Left forelimb (tissue), 1 donor: ENCODE data around the gene KAT7.

Experiments used
- DNase-seq: peaks from one replicate; pipeline ENCODE4 v3.0.0-alpha.2; 2018; ENCODE audit warnings: low spot score

Gene KAT7

DNA sequence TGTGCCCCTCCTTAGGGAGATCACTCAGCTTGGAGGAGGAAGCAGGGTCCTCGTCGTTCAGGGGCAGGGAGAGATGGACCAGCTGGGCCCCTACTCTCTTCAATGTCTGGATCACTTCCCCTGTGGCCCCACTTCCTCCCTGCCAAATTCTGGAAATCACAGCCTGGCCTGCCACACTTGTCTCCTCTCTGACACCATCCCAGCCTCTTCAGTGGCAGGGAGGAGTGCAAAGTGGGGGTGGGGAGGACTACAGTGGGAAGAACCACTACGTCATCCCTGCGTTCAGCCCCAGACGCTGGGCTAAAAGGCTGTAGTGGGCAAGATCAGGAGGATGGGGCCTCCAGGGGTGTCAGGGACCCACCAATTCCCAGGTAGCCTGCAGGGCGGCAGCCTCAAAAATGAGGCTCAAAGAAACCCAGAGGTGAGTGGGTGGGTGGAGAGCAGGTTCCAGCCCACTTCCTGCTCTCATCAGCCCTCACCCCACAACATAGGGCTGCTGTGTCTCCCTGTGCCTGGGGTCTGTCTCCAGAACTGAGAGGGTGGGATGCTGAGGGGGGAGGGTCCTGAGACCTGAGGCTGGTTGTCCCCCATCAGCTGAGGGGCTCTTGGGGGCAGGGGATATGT is 84.4 kb downstream of the KAT7 start:
- no peak for DNase-seq

DNA sequence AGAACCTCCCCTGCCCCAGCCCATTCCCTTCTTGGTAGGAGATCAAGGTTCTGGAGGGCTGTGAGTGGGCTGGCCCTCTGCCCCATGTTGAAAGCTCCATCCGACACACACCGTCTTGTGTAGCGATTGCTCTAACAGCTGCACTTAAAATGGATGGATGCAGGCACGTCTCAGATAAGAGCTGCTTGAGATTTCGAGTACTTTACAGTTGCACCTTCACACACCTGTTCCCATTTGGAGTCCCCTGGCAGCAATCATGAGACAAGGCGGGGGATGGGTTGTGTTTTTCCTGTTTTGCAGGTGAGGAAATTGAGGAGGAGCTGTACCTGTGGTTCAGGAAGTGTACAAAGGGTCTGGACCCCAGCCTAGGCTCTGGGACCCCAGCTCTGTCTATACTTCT is 85.0 kb downstream of the KAT7 start:
- DNase-seq, result no peak

- DNase-seq, result no peak
These were observed 85.4 kb downstream of the KAT7 start for GRCh38 chr17:49873926-49874325.

DNA sequence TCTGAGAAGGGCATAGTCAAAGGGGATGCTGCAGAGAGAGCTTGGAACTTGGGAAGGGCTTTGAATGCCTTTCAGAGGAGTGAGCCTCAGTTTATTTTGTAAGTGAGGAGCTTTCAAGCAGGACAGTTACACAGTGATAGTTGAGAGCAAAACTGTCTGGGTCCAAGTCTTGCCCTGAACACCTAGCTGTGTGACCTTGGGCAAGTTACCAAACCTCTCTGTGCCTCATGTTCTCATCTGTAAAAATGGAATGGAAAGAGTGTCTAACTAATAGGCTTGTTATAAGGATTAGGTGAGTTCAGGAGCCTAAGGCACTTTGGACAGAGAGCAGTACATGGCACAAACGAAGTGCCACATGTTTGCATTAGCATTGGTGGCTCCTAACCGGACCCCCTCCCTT is 86.4 kb downstream of the KAT7 start:
- DNase-seq, result no peak

- DNase-seq, result no peak
These were observed 87.2 kb downstream of the KAT7 start for GRCh38 chr17:49875685-49876084.

DNA sequence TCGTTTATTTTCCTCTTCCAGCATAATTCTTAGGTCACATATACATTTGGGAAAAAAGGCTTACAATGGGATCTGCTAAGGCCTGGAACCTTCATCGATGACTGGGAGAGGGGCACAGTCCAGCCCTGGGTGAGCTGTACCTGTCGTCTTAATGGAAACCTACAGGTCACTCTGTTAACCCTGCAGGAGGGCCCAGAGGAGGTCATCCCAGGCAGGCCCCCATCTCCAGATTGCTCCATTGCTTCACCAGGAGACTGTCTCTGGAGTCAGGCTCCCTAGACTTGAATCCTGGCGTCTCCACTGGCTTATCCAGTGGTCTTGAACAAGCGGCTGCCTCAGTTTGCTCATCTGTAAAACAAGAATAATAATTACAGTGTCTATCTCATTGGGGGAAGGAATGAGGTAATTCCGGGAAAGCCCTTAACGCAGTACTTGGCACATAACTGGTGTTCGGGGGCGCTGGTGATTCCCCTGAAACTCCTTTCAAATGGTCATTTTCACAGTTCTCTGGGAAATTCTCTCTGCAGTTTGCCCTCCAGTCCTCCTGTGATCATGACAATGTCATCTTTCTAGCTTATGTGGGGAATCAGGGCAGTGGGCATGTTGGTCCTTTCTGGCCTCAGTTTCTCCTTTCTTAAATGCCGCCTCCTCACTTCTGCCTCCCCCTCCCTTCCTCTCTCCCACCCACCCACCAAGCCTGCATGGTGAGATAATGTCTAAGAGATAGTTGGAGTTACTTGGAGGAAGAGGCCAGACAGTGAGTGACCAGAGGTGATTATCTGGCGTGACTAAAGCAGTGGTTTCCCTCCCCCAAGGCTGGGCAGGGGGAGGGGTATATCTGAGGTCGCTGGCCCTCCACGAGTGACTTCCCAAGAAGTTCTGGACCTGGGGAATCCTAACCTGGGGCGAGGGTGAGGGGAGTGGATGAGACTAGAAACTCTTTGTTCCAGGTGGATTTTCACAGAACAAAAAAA is 90.7 kb downstream of the KAT7 start:
- DNase-seq, result no peak

DNA sequence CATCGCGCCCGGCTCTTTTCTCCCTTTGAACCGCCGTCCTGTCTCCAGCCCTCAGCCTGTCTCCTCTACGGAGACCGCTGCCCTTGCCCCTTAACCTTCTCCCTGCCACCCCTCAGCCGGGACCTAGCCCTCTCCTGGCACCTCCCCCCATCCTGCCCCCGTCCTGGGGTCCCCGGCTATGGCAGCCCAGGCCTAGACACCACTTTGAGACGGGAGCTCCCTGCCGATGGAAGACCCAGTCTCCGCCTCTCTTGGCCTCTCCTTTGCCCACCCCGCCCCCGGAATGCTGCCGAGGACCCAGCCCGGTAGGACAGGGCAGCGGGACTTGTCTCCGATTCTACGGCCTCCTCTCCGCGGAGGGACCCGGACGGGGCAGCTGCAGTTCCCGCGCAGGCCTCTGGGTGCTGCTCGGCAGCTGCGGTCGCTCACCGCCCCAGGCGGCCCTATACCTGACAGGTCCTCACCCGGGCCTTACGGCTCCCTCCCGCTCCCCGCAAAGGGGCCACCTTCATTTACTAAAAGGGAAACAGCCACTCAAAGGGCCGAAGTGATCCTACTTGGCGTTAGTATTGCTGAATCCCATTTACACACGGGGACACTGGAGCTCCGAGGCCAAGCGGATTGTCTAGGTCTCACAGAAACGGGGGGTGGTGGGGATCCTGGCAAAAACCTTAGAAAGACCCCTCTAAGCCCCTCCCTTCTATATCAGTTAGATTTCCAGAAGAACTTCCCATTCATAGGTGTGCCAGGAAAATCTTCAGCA is 92.0 kb downstream of the KAT7 start:
- peak; percentile 85 for DNase-seq

GRCh38 chr17:49881054-49881402 is 92.5 kb downstream of the KAT7 start:
- no peak for DNase-seq

DNA sequence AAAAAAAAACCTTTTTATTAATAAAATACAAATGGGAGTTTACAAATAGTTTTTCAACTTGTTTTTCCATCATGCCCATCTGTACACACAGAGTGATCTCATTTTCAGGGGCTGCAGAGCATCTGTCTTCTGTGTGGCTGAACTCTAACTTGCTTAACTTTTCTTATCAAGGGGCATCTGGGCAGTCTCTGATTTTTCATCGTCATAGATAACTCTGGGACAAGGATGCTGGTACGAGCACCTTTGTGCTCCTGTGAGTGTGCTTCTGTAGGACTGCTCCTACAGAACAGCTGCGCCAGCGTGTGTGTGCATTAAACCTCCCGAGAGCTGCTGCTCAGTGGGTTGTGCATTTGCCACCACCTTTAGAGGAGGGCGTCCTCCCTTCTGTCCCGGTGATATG is 94.0 kb downstream of the KAT7 start:
- DNase-seq, result no peak
